H1 (cell line): ENCODE measurements around the gene ZFAND2B. TPM values are rescaled to one million over a fixed set of nuclear protein-coding genes. Genes with fewer than 3 reads are reported as not detected.
A peak's percentile ranks its signal among the peaks of the same experiment; 100 is the strongest.

Source experiments
- BRCA1 ChIP-seq: IDR thresholded peaks from 2 replicates; pipeline ENCODE4 v1.6.1; 2012; ENCODE audit warnings: low read depth, low read length, improper control_type of control experiment
- CHD7 ChIP-seq: fragments of 300-600 bp; sonication (generic); IDR thresholded peaks from 2 replicates; pipeline ENCODE4 v1.7.1; 2012; ENCODE audit warnings: low read length, moderate library complexity, mild to moderate bottlenecking, inconsistent platforms; ENCODE audit not compliant: insufficient replicate concordance
- EP300 ChIP-seq, 2 experiments: IDR thresholded peaks; 1 replicate in 1 of 2; 2 replicates in 1 of 2; pipeline ENCODE4 v1.6.1; 2011 to 2012; ENCODE audit warnings: low read depth in 2 of 2, low read length in 2 of 2, mild to moderate bottlenecking in 2 of 2, borderline replicate concordance in 1 of 2, inconsistent platforms in 1 of 2, moderate library complexity in 1 of 2
- EZH2 ChIP-seq: fragments of 200-600 bp; sonication (generic); IDR thresholded peaks from 2 replicates; pipeline ENCODE4 v1.7.1; 2012; ENCODE audit warnings: low read depth, mild to moderate bottlenecking, moderate library complexity, low read length, inconsistent platforms; ENCODE audit not compliant: severe bottlenecking
- FOSL1 ChIP-seq: IDR thresholded peaks from 2 replicates; pipeline ENCODE4 v1.6.1; 2011; ENCODE audit warnings: mild to moderate bottlenecking, low read depth, low read length, moderate library complexity; ENCODE audit not compliant: insufficient read depth
- RNF2 ChIP-seq: fragments of 200-900, 300-1000 bp; sonication (generic); IDR thresholded peaks from 2 replicates; pipeline ENCODE4 v1.7.1; 2016; ENCODE audit warnings: borderline replicate concordance, low read depth, mild to moderate bottlenecking, antibody characterized with exemption, low read length; ENCODE audit not compliant: poor library complexity, severe bottlenecking; ENCODE audit errors: missing control alignments
- RXRA ChIP-seq: IDR thresholded peaks from 2 replicates; pipeline ENCODE4 v1.6.1; 2011; ENCODE audit warnings: low read depth, mild to moderate bottlenecking, low read length, moderate library complexity; ENCODE audit not compliant: insufficient read depth
- SIN3A ChIP-seq, 2 experiments: IDR thresholded peaks in 1 of 2; conservative IDR thresholded peaks in 1 of 2; 2 replicates each; pipeline ENCODE4 v1.6.1; 2011 to 2012; ENCODE audit warnings: low read length in 2 of 2, improper control_type of control experiment in 1 of 2, low read depth in 1 of 2, mild to moderate bottlenecking in 1 of 2
- SIX5 ChIP-seq: IDR thresholded peaks from 2 replicates; pipeline ENCODE4 v1.6.1; 2011; ENCODE audit warnings: mild to moderate bottlenecking, low read depth, low read length
- SP1 ChIP-seq: IDR thresholded peaks from 2 replicates; pipeline ENCODE4 v1.6.1; 2011; ENCODE audit warnings: low read depth, low read length
- polyA plus RNA-seq, 7 experiments: library from polyadenylated mRNA; depleted of rRNA in 3 of 7; stranded (reverse) in 5 of 7; unstranded in 2 of 7; fragments of >200 nt in 5 of 7; fragments of 200-250 nt in 2 of 7; gene quantifications; 1 replicate in 5 of 7; 2 replicates in 1 of 7; 4 replicates in 1 of 7; pipeline versions ENCODE4 v1.2.1 to v1.2.3, GENCODE V29; 2011 to 2013; ENCODE audit warnings: missing spikeins in 2 of 7, mixed read lengths in 2 of 7
- total RNA-seq: library from RNA; stranded (reverse); fragmentation: NEBNext Ultra II Directional; extraction: Animal tissue kit (Norgen Biotek cat#: 25700); gene quantifications from 2 replicates; pipeline ENCODE4 v1.2.1, GENCODE V29; 2021

ZFAND2B gene
- total and polyA plus RNA-seq, 2 of the 8 experiments (the other 6 are each of a cell fraction or from before 2014, with no cell fraction given), result 16.0 to 17.9 TPM

- no peak for TF ChIP-seq CHD7
- no peak for TF ChIP-seq RNF2
- TF ChIP-seq SIN3A (conservative IDR thresholded peaks at IDR 0.05 in 1 of 2, IDR thresholded peaks at IDR 0.05 in 1 of 2; ENCODE audit: low read depth in 1 of 2, low read length in 2 of 2), result peak in 1 of 2 experiments; percentile 34; a peak in 1 of 4 replicates
- no peak for TF ChIP-seq BRCA1
- no peak for TF ChIP-seq SP1
- TF ChIP-seq RXRA, result no peak
- TF ChIP-seq EP300 (IDR thresholded peaks at IDR 0.05; ENCODE audit: borderline replicate concordance in 1 of 2, low read depth in 2 of 2, low read length in 2 of 2), result no peak
- TF ChIP-seq FOSL1, result no peak
- no peak for TF ChIP-seq SIX5
- no peak for TF ChIP-seq EZH2
These were observed 35.3 kb upstream of the ZFAND2B start (continued) for GRCh38 chr2:219171231-219171651.
